GM12875 (cell line): ENCODE results near the gene WWOX.
"Not testable (repeated sequence)": the region's sequence is repeated elsewhere in the genome, so short reads cannot be mapped to it uniquely, and the experiment has no call there.

Experiments used
- H3K4me3 ChIP-seq: one replicate; pipeline ENCODE4 v1.5.1; 2011; ENCODE audit warnings: low read depth, low read length, control low read depth
- CTCF ChIP-seq: IDR thresholded peaks from 2 replicates; pipeline ENCODE4 v1.5.1; 2011; ENCODE audit warnings: low read depth, mild to moderate bottlenecking, control low read depth, inconsistent platforms, low read length, moderate library complexity, borderline replicate concordance; ENCODE audit not compliant: insufficient read depth

WWOX gene

GRCh38 chr16:79049040-79049439 lies 949.6 kb downstream of the WWOX start:
- no peak overlapping the region for H3K4me3 ChIP-seq
- TF ChIP-seq CTCF = no peak

- TF ChIP-seq CTCF = no peak
Measured at GRCh38 chr16:79050063-79050462, 950.6 kb downstream of the WWOX start.

GRCh38 chr16:79051313-79051712 lies 951.9 kb downstream of the WWOX start:
- TF ChIP-seq CTCF = no peak

More at GRCh38 chr16:79050063-79050462, 950.6 kb downstream of the WWOX start:
- H3K4me3 ChIP-seq = no peak overlapping the region

GRCh38 chr16:79052198-79052597 lies 952.7 kb downstream of the WWOX start:
- H3K4me3 ChIP-seq = not testable (repeated sequence)

More at GRCh38 chr16:79051313-79051712, 951.9 kb downstream of the WWOX start:
- H3K4me3 ChIP-seq = no peak overlapping the region

- no peak overlapping the region for H3K4me3 ChIP-seq
- TF ChIP-seq CTCF = no peak
Measured at GRCh38 chr16:79053577-79053976, 954.1 kb downstream of the WWOX start.

GRCh38 chr16:79054211-79054984 lies 954.9 kb downstream of the WWOX start:
- no peak overlapping the region for H3K4me3 ChIP-seq
- no peak for TF ChIP-seq CTCF

- TF ChIP-seq CTCF = no peak
- no peak overlapping the region for H3K4me3 ChIP-seq
Measured at GRCh38 chr16:79055251-79055970, 956.0 kb downstream of the WWOX start.
